Gastrocnemius medialis (tissue), 4 donors: Measurements from ENCODE around the gene UBASH3B.

Experiments
- POLR2A ChIP-seq, 2 donors: fragments of 450-650 bp; IDR thresholded peaks; one replicate each; pipeline ENCODE4 v1.6.1; 2017; ENCODE audit warnings: antibody characterized with exemption in 2 of 2, mild to moderate bottlenecking in 2 of 2, moderate library complexity in 2 of 2
- TF ChIP-seq, protein P1 (sequence below), 5 experiments: fragments of 450-650 bp in 3 of 5; fragments of 200-600 bp in 2 of 5; sonication (generic) in 2 of 5; IDR thresholded peaks in 4 of 5; conservative IDR thresholded peaks in 1 of 5; 1 replicate in 4 of 5; 2 replicates in 1 of 5; pipeline ENCODE4 v1.5.1; 2016 to 2019; ENCODE audit warnings: antibody characterized with exemption in 5 of 5, mild to moderate bottlenecking in 3 of 5, moderate library complexity in 3 of 5

DNA sequence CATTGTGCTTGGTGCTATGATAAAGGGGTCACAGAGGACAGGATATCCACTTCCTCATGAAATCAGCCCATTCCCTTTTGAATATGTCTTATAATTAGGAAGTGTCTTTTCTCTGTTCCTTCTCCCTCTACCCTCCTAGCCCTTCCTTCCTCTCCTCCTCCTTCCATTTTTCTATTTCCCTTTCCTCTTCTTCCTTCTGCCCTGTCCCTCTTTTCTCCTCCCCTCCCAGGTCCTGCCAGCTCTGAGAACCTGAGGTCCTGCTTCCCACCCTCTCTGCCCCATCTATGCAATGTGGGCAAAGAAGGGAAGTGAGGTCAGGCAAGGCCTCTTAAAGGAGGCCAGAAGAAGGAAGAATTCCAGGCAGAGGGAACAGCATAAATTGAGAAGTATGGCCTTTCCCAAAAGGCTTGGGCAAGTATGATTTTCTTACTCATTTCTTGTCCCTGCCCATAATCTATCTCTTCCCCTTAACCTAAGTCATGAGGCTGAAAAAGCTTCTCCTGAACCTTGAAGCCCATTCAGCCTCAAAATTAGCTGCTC lies 7.7 kb upstream of the UBASH3B start:
- TF ChIP-seq, protein P1, sequence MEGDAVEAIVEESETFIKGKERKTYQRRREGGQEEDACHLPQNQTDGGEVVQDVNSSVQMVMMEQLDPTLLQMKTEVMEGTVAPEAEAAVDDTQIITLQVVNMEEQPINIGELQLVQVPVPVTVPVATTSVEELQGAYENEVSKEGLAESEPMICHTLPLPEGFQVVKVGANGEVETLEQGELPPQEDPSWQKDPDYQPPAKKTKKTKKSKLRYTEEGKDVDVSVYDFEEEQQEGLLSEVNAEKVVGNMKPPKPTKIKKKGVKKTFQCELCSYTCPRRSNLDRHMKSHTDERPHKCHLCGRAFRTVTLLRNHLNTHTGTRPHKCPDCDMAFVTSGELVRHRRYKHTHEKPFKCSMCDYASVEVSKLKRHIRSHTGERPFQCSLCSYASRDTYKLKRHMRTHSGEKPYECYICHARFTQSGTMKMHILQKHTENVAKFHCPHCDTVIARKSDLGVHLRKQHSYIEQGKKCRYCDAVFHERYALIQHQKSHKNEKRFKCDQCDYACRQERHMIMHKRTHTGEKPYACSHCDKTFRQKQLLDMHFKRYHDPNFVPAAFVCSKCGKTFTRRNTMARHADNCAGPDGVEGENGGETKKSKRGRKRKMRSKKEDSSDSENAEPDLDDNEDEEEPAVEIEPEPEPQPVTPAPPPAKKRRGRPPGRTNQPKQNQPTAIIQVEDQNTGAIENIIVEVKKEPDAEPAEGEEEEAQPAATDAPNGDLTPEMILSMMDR (IDR thresholded peaks at IDR 0.05 in 4 of 5, conservative IDR thresholded peaks at IDR 0.05 in 1 of 5) = no peak
- TF ChIP-seq POLR2A (IDR thresholded peaks at IDR 0.05) = no peak
